ENCODE measurements around the gene NAP1L4. TPM values are rescaled to one million over a fixed set of nuclear protein-coding genes. Genes with fewer than 3 reads are reported as not detected.

Gene NAP1L4
- total RNA-seq, 1 donor from 2014 or later = 184 TPM

DNA sequence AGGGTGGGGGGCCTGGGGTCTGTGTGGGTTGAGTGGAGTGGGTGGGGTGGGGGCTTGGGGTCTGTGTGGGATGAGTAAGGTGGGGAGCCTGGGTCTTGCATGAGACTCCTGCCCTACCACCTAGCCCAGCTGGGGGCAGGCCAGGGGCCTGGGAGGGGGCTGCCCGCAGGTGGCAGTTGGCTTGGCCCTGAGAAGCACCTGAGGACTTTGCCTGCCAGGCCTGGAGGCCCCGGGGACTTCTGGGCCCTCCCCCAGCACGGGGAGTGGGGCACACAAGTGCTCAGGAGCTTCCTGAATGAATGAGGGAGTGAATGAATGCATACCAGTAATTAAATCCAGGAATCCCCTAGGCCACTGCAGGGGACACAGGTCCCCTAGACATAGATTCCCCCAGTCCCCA lies 69.5 kb downstream of the NAP1L4 start:
- no peak for DNase-seq (ENCODE audit: low spot score, unreplicated experiment)
- no peaks in the 10 kb centered on the region for H3K4me1 Mint-ChIP-seq (ENCODE audit: low read depth)
- H3K4me3 Mint-ChIP-seq (ENCODE audit: low read depth) = no peak overlapping the region
- H3K27me3 Mint-ChIP-seq = peaks cover 15% of the 10 kb centered on the region
- H3K27ac Mint-ChIP-seq = no peak overlapping the region
- no peaks in the 10 kb centered on the region for H3K9me3 Mint-ChIP-seq (ENCODE audit: low read depth)
- H3K36me3 Mint-ChIP-seq (ENCODE audit: insufficient read depth) = no peaks in the 10 kb centered on the region
- TF ChIP-seq, protein P1, sequence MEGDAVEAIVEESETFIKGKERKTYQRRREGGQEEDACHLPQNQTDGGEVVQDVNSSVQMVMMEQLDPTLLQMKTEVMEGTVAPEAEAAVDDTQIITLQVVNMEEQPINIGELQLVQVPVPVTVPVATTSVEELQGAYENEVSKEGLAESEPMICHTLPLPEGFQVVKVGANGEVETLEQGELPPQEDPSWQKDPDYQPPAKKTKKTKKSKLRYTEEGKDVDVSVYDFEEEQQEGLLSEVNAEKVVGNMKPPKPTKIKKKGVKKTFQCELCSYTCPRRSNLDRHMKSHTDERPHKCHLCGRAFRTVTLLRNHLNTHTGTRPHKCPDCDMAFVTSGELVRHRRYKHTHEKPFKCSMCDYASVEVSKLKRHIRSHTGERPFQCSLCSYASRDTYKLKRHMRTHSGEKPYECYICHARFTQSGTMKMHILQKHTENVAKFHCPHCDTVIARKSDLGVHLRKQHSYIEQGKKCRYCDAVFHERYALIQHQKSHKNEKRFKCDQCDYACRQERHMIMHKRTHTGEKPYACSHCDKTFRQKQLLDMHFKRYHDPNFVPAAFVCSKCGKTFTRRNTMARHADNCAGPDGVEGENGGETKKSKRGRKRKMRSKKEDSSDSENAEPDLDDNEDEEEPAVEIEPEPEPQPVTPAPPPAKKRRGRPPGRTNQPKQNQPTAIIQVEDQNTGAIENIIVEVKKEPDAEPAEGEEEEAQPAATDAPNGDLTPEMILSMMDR (IDR thresholded peaks at IDR 0.05; ENCODE audit: unreplicated experiment) = no peak

DNA sequence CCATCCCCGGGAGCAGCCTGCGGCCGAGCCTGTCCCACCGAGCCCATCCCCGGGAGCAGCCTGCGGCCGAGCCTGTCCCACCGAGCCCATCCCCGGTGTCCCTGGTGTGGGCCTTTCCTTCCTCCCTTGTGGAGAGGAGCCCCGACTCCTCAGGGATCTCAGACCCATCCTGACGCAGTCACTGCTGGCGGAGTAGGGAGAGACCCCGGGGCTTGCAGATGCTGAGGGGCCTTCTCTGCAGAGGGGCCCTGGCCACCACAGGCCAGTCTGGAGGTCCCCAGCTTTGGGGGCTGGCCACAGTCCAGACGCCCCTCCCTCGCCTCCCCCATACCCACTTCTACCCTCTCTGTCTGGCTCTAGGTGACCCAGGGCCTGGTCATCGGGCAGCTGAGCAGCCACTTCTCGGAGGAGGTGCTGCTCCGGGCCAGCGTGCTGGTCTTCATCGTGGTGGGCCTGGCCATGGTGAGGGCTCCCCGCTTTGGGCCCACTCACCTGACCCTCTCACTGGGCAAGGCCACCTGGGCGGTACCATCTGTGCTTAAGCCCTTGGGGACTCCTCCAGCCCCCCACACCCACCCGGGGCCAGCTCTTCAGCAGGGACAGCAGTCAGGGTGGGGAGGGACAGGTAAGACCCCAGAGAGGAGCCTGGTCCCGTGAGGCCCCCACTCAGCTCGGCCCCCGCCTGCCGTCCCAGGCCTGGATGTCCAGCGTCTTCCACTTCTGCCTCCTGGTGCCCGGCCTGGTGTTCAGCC lies 70.2 kb downstream of the NAP1L4 start:
- Mint-ChIP-seq H3K27ac (no peak overlapping the region), H3K36me3 (ENCODE audit: insufficient read depth) (no peaks in the 10 kb centered on the region)

DNA sequence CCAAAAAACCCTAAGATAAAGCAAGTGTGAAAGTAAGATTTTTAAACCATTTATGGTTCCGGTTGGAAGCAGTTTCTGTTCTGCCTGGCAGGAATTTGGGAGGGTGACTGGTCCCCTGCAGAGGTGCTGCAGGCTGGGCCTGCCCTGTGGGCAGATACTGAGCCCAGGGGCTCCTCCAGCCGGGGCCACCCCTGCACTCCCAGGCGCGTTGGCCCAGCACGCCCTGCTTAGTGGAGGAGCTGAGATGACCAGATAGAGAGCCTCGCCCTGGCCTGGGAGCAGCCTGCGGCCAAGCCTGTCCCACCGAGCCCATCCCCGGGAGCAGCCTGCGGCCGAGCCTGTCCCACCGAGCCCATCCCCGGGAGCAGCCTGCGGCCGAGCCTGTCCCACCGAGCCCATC lies 70.9 kb downstream of the NAP1L4 start:
- no peak overlapping the region for H3K4me3 Mint-ChIP-seq (ENCODE audit: low read depth)
- no peak overlapping the region for H3K27ac Mint-ChIP-seq
- H3K4me1 Mint-ChIP-seq (ENCODE audit: low read depth) = no peaks in the 10 kb centered on the region
- H3K27me3 Mint-ChIP-seq = peaks cover under 1% of the 10 kb centered on the region
- no peak for DNase-seq (ENCODE audit: low spot score, unreplicated experiment)
- H3K9me3 Mint-ChIP-seq (ENCODE audit: low read depth) = no peaks in the 10 kb centered on the region
- H3K36me3 Mint-ChIP-seq (ENCODE audit: insufficient read depth) = no peaks in the 10 kb centered on the region
- TF ChIP-seq, protein P1 (IDR thresholded peaks at IDR 0.05; ENCODE audit: unreplicated experiment) = no peak

More for the DNA sequence above, 70.2 kb downstream of the NAP1L4 start:
- H3K9me3 Mint-ChIP-seq (ENCODE audit: low read depth) = no peaks in the 10 kb centered on the region
- no peak overlapping the region for H3K4me3 Mint-ChIP-seq (ENCODE audit: low read depth)
- TF ChIP-seq, protein P1 (IDR thresholded peaks at IDR 0.05; ENCODE audit: unreplicated experiment) = no peak
- H3K4me1 Mint-ChIP-seq (ENCODE audit: low read depth) = no peaks in the 10 kb centered on the region
- H3K27me3 Mint-ChIP-seq = peaks cover 7% of the 10 kb centered on the region
- no peak for DNase-seq (ENCODE audit: low spot score, unreplicated experiment)

DNA sequence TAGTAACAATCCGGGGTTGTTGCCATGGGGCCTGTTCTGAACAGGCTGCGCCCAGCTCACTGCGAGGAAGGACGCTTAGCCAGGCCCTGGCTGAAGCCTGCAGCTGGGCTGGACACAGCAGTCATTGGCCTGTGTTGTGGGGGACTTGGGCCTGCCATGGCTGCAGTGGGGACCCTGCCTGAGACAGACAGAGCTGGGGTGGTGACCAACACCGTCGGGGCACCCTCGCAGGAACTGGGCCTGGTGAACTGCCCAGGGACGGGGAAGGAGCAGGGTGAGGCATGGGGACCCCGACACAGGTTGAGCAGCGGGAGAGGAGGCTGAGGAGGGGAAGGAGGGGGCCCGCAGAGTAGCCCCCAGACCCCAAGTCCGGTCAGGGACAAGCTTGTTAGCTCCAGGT lies 71.8 kb downstream of the NAP1L4 start:
- Mint-ChIP-seq H3K4me3 (ENCODE audit: low read depth) (no peak overlapping the region), H3K36me3 (ENCODE audit: insufficient read depth) (no peaks in the 10 kb centered on the region), H3K9me3 (ENCODE audit: low read depth) (no peaks in the 10 kb centered on the region), H3K27me3 (peaks cover under 1% of the 10 kb centered on the region), H3K27ac (no peak overlapping the region), H3K4me1 (ENCODE audit: low read depth) (no peaks in the 10 kb centered on the region)
- DNase-seq (ENCODE audit: low spot score, unreplicated experiment) = no peak
- TF ChIP-seq, protein P1 (IDR thresholded peaks at IDR 0.05; ENCODE audit: unreplicated experiment) = no peak

DNA sequence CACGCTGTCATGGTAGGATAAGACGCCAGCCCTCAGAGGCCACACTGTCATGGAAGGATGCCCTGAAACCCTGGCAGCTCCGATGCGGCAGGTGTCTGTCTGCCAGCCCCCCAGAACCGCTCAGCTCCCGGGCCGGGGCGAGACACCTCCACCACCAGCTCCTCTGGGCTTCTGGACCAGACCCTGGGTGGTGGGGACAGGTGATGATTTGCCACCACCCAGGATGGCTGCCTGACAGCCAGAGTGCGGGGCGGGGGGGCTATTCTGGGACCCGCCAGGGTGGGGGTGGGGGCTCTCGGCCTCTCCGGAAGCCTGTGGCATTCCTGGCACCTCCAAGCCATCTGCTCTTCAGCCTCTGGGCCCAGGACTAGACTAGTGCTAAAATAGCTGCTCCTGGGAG lies 72.3 kb downstream of the NAP1L4 start:
- Mint-ChIP-seq H3K4me1 (ENCODE audit: low read depth) (no peaks in the 10 kb centered on the region), H3K27ac (no peak overlapping the region), H3K27me3 (peaks cover 3% of the 10 kb centered on the region), H3K9me3 (ENCODE audit: low read depth) (no peaks in the 10 kb centered on the region), H3K4me3 (ENCODE audit: low read depth) (no peak overlapping the region), H3K36me3 (ENCODE audit: insufficient read depth) (no peaks in the 10 kb centered on the region)
- no peak for DNase-seq (ENCODE audit: low spot score, unreplicated experiment)
- TF ChIP-seq, protein P1 (IDR thresholded peaks at IDR 0.05; ENCODE audit: unreplicated experiment) = no peak

All from progenitor cell of endocrine pancreas (in vitro differentiated cells).